GM23248 (cell line): Measurements from ENCODE around the gene APLF.

Experiments used
- EZH2 ChIP-seq: fragments of 200-600 bp; sonication (generic); IDR thresholded peaks from 2 replicates; pipeline ENCODE4 v1.6.1; 2018; ENCODE audit warnings: antibody characterized with exemption, mild to moderate bottlenecking; ENCODE audit not compliant: insufficient read depth, poor library complexity, severe bottlenecking
- EZH2phosphoT487 ChIP-seq: fragments of 200-600 bp; sonication (generic); IDR thresholded peaks from 2 replicates; pipeline ENCODE4 v1.6.1; 2018; ENCODE audit warnings: antibody characterized with exemption, moderate library complexity, mild to moderate bottlenecking, low read depth; ENCODE audit not compliant: insufficient read depth

DNA sequence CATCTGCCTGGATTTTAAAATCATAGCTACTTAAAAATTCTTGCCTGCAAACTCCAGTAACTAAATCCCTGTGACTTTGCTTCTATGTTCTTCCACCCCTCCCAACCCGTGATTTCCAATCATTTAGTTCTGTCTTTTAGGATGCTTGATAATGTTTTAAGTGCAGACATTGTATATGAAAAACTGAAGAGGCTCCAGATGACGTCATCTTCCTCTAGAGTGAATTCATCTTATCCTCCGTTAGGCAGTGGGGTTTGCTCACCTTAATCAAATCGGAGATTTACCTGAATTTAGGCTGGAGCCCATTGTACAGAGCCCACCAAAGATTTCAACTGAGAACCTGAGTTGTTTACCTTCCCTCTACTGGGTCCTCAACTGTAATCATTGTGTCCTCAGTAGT lies 11.2 kb upstream of the APLF start:
- no peak for TF ChIP-seq EZH2phosphoT487
- no peak for TF ChIP-seq EZH2
